ENCODE results near the gene MEAF6.
A peak's percentile ranks its signal among the peaks of the same experiment; 100 is the strongest.

Gene MEAF6

GRCh38 chr1:37558411-37558810 lies 43.8 kb upstream of the MEAF6 start:
- no peak for TF ChIP-seq CTCF (IDR thresholded peaks at IDR 0.05; ENCODE audit: extremely low read depth, insufficient read depth, missing control alignments)
- no peak for DNase-seq (ENCODE audit: low spot score)
- in situ Hi-C loops (cut with MboI; ENCODE audit: low pct_unique_long_range_greater_than_20kb, low sequenced_read_pairs, unreplicated experiment), result loop anchor here (25.0 kb wide), 1 partner anchor 304 kb away; the partner anchor contains the start of gene MTF1

- in situ Hi-C loops (cut with MboI; ENCODE audit: low pct_unique_long_range_greater_than_20kb, low sequenced_read_pairs, unreplicated experiment), result loop anchor here (25.0 kb wide), 1 partner anchor 305 kb away; the partner anchor contains the start of gene MTF1
- no peak for TF ChIP-seq CTCF (IDR thresholded peaks at IDR 0.05; ENCODE audit: extremely low read depth, insufficient read depth, missing control alignments)
- no peak for DNase-seq (ENCODE audit: low spot score)
Observed at GRCh38 chr1:37557402-37557801, 42.8 kb upstream of the MEAF6 start.

GRCh38 chr1:37556712-37557196 lies 42.2 kb upstream of the MEAF6 start, which contains the start of gene DNALI1:
TSS of gene DNALI1 (plus strand) at chr1:37556940. CDS start at chr1:37556995, 55 bp downstream.
- no peak for TF ChIP-seq CTCF (IDR thresholded peaks at IDR 0.05; ENCODE audit: extremely low read depth, insufficient read depth, missing control alignments)
- in situ Hi-C loops (cut with MboI; ENCODE audit: low pct_unique_long_range_greater_than_20kb, low sequenced_read_pairs, unreplicated experiment), result loop anchor here (25.0 kb wide), 1 partner anchor 306 kb away; the partner anchor contains the start of gene MTF1
- DNase-seq (ENCODE audit: low spot score), result peak; percentile 72

GRCh38 chr1:37553927-37554808 lies 39.6 kb upstream of the MEAF6 start, which contains the start of gene SNIP1:
TSS of gene SNIP1 (minus strand) at chr1:37554293. CDS start at chr1:37554229, 64 bp downstream.
- in situ Hi-C loops (cut with MboI; ENCODE audit: low pct_unique_long_range_greater_than_20kb, low sequenced_read_pairs, unreplicated experiment), result loop anchor here (25.0 kb wide), 1 partner anchor 308 kb away; the partner anchor contains the start of gene MTF1
- DNase-seq (ENCODE audit: low spot score), result peak; percentile 98
- no peak for TF ChIP-seq CTCF (IDR thresholded peaks at IDR 0.05; ENCODE audit: extremely low read depth, insufficient read depth, missing control alignments)

- in situ Hi-C loops (cut with MboI; ENCODE audit: low pct_unique_long_range_greater_than_20kb, low sequenced_read_pairs, unreplicated experiment), result loop anchor here (25.0 kb wide), 1 partner anchor 309 kb away; the partner anchor contains the start of gene MTF1
- no peak for DNase-seq (ENCODE audit: low spot score)
Observed at GRCh38 chr1:37553598-37553926, 39.0 kb upstream of the MEAF6 start.

More at GRCh38 chr1:37553598-37553926, 39.0 kb upstream of the MEAF6 start:
- TF ChIP-seq CTCF (IDR thresholded peaks at IDR 0.05; ENCODE audit: extremely low read depth, insufficient read depth, missing control alignments), result no peak
